ENCODE results near the gene SLC6A12.
"Not testable (repeated sequence)": the region's sequence is repeated elsewhere in the genome, so short reads cannot be mapped to it uniquely, and the experiment has no call there.

Gene SLC6A12

DNA sequence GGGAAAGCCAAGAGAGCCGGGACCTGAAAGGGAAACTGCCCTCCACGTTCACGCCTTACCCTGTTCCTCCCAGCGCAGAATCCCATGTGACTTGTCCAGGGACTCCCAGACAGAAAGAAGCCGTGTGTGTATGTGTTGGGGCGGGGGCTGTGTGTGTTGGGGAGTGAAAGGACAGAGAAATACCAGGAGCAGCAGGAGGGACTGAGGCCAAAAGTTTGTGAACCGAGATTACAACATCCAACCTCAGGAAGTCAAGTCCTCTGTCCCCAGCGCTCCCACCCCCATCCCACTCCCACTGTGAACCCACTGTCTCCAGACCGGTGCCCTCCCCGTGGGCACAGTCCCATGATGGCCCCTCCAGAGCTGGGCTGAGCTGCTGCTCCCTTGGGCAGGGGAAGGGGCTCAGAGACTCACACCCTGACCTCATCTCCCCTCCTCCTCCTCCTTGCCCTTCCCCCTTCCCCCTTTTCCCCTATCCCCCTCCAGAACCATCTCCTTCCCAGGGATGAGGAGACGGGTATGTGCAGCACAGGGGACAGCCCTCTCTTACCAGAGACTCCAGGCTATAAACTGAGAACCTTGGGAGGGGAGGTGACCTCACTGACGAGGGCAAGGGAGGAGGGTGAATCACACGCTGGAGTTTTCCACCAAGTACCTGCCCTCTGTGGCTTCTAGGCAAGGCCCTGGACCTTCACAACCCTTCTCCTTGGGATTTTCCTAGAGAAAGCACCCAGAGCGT lies at the start of gene SLC6A12:
SLC6A12 (minus strand) TSS at position 155 of the 739 bp plus-strand sequence. CDS start 4,171 bp downstream, outside the sequence.
- DNase-seq (ENCODE audit: low spot score) = no peak

GRCh38 chr12:263574-263973 lies 49.6 kb upstream of the SLC6A12 start:
- DNase-seq (ENCODE audit: low spot score) = no peak

GRCh38 chr12:262817-263216 lies 48.9 kb upstream of the SLC6A12 start, which contains the start of gene SLC6A13:
Gene SLC6A13, minus strand, starts transcription at chr12:262836. Its CDS starts 2,784 bp downstream, at chr12:260052.
- no peak for DNase-seq (ENCODE audit: low spot score)

DNA sequence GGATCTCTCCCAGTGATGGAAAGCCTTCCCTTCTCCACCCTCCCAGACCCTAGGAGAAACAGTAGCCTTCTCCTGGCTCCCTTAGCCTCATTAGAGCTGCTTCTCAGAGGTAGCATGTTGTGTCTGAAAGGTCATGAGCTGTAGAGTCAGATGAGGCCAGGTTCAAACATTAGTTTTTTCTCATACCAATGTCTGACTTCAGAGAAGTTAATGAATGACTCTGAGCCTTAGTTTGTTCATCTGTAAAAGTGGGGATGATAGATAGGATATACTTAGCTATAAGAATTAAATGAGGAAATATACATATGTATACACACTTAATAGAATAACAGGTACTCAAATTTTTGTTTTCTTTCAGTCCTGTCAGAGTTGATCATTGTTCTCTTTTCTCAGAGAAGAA lies 48.2 kb upstream of the SLC6A12 start:
- no peak for DNase-seq (ENCODE audit: low spot score)

DNA sequence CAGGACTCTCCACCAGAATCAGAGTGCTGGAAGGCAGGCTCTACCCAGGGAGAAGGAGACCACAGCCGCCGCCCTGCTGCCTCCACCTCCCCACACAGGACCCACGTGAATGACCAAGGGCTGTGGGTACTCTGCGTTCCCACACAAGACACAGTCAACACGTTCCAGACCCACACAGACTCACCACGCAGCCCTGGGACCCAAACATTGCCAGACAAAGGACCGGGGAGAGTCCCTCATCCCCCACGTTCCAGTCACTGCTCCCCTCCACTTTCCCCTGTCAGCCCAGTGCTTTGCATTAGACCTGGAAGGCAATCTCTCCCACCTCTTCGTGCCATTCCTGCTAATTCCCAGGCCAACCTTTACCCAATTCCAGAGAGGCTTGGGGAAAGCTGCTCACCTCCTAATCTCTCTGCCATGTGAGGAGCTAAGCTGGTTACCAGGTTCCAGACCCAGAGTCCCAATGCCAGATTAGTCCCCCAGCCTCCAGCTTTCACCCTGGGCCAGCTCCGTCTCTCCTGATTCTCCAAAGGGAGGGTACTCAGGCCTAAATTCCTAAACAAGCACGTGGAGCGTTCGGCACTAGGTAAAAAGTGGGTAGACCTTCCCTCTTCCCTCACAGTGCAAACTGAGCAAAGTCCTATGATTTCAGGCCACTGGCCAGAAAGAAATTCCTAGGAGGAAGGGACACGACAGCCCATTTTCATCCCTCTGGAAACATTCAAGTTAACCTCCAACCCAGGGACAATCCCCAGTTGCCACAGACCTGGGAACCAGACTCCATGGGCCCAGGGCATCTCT lies 43.8 kb upstream of the SLC6A12 start:
- DNase-seq (ENCODE audit: low spot score) = no peak

- DNase-seq (ENCODE audit: low spot score) = no peak
Observed at GRCh38 chr12:256958-257357, 43.0 kb upstream of the SLC6A12 start.

DNA sequence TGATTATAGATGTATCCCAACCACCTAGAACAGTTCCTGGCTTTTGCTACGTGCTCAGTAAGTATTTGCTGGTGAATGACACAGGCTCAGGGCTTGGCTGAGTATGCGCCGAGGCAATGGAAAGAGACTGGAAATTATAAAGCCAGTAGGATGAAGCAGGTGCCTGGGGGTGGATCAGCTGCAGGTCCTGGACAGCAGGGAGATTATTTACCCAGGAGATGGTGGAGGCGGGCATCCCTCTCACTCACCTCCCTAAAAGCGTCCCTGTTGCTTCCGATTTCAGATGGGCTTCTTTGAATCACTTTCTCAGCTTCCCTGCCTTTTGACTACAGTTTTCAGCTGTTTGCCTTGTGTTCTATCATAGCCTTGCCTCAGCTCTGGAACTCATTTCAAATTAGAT lies 42.3 kb upstream of the SLC6A12 start:
- no peak for DNase-seq (ENCODE audit: low spot score)

DNA sequence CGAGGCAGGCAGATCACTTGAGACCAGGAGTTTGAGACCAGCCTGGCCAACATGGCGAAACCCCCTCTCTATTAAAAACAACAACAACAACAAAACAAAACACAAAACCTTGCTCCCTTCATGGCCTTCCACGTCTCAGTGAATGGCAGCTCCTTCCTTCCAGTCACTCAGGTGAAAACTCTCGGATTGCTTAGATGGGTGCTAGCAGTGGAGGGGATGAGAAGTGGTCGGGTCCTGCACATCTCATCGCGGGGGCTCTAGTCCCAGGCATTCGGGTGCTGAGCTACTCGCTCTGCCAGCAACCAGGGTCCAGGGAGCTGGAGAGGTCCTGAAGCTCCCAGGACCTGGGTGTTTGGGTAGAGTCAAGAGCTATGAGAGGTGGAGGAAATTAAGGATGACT lies 41.0 kb upstream of the SLC6A12 start:
- no peak for DNase-seq (ENCODE audit: low spot score)

DNA sequence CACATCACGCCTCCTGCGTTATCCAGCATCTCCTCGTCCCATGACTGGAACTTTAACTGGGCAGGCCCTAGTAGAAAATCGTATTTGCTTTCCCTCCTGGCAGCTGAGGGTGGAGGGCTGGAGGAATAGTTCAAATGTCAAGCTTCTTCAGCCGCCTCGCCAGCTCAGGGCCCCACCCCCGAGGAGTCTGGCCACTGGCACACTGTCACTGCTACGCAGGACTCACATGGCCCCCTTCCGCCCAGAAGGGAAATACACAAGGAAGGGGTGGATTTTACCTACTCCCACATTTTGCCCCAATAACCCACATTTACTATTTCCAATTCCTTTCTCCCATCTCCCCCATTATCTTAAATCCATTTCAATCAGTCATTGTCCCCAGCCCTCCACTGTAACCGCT lies 40.1 kb upstream of the SLC6A12 start:
- no peak for DNase-seq (ENCODE audit: low spot score)

DNA sequence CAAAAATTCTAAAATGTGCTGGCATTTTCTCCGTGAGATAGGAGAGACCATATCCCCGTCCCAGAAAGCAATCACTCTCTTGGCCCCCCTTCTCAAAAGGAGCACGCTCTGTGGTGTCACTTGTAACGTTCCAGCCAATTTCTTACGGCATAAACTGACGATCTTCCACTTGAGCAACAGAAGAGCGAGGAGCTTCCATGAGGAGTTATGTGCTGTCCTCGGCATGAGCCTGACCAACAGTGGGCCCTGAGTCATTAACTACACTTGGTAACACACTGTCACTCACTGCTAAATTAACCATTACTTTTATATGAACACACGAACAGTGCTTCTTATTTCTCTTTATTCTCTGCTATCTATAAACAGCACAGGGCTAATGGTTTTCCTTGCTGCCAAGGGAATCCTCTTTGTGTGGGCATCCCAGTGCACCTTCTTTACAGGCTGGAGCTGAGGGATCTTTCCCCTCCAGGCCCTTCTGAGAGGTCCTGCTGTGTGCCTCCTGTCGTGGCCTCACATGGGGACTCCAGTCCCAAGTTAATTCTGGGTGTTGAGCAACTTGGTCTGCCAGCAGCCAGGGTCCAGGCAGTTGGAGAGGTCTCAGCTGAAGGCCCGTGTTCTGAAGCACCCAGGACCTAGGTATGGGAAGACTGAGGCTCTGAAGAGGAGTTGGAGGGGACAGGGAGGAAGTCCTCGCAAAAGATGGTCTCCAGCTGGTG lies 39.3 kb upstream of the SLC6A12 start:
- no peak for DNase-seq (ENCODE audit: low spot score)

DNA sequence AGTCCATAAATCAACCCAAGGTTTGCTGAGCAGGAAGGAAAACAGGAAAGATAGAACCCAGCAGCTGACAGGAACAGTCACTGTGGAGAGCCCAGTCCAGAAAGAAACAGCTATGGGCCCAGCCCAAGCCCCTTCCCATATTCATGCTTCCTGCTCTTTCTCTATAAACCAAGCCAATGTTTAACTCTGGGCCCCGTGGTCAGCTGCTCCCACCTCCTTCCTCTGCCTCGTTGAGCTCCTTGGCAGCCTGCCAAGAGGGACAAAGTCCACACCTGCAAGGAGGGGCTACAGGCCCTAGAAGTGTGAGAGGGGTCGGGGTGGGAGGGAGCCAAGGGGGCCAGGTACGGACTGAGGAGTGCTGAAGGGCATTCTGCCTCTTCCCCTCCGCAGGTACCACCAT lies 38.7 kb upstream of the SLC6A12 start:
- DNase-seq (ENCODE audit: low spot score) = no peak

DNA sequence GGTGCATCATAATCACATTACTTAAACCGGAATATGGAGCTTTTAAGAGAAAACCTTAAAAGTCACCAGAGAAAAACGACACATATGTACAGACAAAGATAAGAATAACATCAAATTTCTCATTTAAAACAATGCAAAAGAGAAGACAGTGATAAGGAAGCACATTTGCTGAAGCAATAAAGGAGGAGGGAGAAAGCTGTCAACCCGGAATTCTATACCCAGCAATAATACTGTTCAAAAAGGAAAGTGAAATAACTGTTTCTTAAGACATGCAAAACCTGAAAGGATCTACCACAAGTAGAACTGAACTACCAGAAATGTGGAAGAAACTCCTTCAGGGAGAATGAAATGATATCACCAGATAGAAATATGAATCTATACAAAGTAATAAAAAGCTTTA lies 33.3 kb upstream of the SLC6A12 start:
- no peak for DNase-seq (ENCODE audit: low spot score)

- DNase-seq (ENCODE audit: low spot score) = no peak
Observed at GRCh38 chr12:243381-243780, 29.4 kb upstream of the SLC6A12 start.

GRCh38 chr12:242496-242895 lies 28.5 kb upstream of the SLC6A12 start:
- no peak for DNase-seq (ENCODE audit: low spot score)

GRCh38 chr12:241266-241665 lies 27.3 kb upstream of the SLC6A12 start:
- DNase-seq (ENCODE audit: low spot score) = no peak

- no peak for DNase-seq (ENCODE audit: low spot score)
Observed at GRCh38 chr12:240566-240965, 26.6 kb upstream of the SLC6A12 start.

GRCh38 chr12:238736-239398 lies 24.9 kb upstream of the SLC6A12 start:
- DNase-seq (ENCODE audit: low spot score) = no peak

DNA sequence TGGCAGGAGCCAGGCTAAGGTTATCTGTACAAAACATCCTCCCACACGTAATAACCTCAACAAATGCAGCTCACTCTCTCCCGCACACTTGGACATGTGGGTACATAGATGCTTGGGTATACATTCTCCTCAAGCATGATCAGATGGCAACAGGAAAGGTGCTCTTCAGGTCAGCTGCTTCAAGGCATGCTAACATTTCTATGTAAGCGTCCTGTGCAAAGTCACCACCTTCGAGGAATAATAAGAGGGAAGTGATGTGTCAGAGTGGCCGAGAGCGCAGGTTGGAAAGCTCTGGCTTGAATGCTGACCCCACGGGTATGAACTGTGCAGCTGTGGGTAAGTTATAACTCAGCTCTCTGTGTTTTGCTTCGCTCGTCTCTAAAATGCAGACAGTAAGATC lies 24.2 kb upstream of the SLC6A12 start:
- no peak for DNase-seq (ENCODE audit: low spot score)

DNA sequence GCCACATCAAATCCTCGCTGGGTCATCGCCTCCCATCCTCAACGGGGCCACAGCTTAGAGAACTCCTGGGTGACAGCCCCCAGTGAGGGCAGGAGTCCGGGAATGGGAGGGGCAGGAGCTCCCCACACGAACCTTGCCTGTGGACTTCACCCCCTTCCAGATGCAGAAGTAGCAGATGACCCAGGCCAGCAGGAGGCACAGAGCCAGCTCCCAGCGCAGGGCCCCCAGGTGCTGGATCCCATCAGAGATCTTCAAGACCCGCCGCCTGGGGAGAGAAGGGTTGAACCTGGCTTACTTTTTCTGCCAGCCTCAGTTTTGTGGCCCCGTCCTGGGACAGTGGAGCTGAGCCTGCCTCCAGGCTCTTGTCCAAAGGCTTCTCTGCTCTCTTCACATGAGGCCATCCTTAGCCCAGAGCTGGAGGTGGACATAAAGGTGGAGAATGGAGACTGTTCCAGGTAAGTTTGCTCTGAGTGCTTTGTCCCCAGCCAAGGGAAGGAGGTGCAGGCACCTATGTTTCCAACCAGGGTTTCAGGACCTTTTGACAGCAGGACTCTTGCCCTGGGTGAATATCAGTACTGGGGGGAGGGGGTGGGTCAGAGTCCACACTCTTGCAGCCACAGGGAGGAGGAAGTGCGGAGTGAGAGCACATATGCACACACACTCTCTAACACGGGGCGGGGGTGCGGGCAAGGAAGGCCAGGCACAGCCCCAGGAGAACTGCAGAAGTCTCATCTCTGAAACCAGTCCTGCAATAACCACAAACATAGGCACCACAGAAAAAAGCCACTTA lies 23.3 kb upstream of the SLC6A12 start:
- no peak for DNase-seq (ENCODE audit: low spot score)

GRCh38 chr12:236445-236844 lies 22.5 kb upstream of the SLC6A12 start:
- no peak for DNase-seq (ENCODE audit: low spot score)

DNA sequence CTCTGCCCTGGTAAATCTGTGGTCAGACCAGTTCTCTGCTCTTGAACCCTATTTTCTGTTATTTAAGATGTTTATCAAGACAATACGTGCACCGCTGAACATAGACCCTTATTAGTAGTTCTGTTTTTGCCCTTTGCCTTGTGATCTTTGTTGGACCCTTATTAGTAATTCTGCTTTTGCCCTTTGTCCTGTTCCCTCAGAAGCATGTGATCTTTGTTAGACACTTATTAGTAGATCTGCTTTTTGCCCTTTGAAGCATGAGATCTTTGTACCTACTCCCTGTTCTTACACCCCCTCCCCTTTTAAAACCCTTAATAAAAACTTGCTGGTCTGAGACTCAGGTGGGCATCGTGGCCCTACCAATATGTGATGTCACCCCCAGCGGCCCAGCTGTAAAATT lies 22.0 kb upstream of the SLC6A12 start:
- not testable (repeated sequence) for DNase-seq (ENCODE audit: low spot score)
